IMR-90 (cell line): Measurements from ENCODE around the gene AKR1E2. TPM values are rescaled to one million over a fixed set of nuclear protein-coding genes. Genes with fewer than 3 reads are reported as not detected.

Experiments used
- ATAC-seq: fragments of 200-7000 bp; cut with Tn5 transposase; 2 replicates; pipeline ENCODE4 v1.9.1; 2020; ENCODE audit warnings: low read depth, mild to moderate bottlenecking, moderate library complexity
- BruUV-seq: library from RNA; stranded (reverse); fragments of 400-500 nt; replicated peaks from 2 replicates; lab custom pipeline; 2021; lab: Mats Ljungman, UMichigan
- CTCF ChIA-PET: fragments of 300-600 bp; formaldehyde crosslinking; extraction: SDS; loops from one replicate; lab custom pipeline; 2021; ENCODE audit warnings: antibody characterized with exemption; lab: Yijun Ruan, JAX
- POLR2A ChIA-PET: fragments of 300-600 bp; sonication (Branson Sonifier 250); formaldehyde crosslinking; loops from one replicate; lab custom pipeline; 2022; ENCODE audit warnings: antibody characterized with exemption; ENCODE audit not compliant: unreplicated experiment; lab: Charles Lee
- DNase-seq: peaks from one replicate; pipeline ENCODE4 v3.0.0; 2013
- H2AFZ ChIP-seq: replicated peaks from 2 replicates; pipeline ENCODE3; 2013; ENCODE audit warnings: low read length, mild to moderate bottlenecking; ENCODE audit not compliant: poor library complexity
- H2AK5ac ChIP-seq: 2 replicates; pipeline ENCODE4 v1.6.1; 2013; ENCODE audit warnings: low read depth, low read length, inconsistent platforms
- H2AK9ac ChIP-seq: replicated peaks from 2 replicates; pipeline ENCODE3; 2013; ENCODE audit warnings: mild to moderate bottlenecking, low read depth, low read length, moderate library complexity; ENCODE audit not compliant: poor library complexity
- H2BK120ac ChIP-seq: 2 replicates; pipeline ENCODE4 v1.6.1; 2013; ENCODE audit warnings: low read depth, low read length, inconsistent platforms
- H2BK15ac ChIP-seq: 3 replicates; pipeline ENCODE4 v1.6.1; 2013; ENCODE audit warnings: low read depth, low read length, inconsistent platforms
- H2BK20ac ChIP-seq: 2 replicates; pipeline ENCODE4 v1.6.1; 2013; ENCODE audit warnings: low read depth, mild to moderate bottlenecking, inconsistent platforms, low read length, moderate library complexity
- H2BK5ac ChIP-seq: 2 replicates; pipeline ENCODE4 v1.6.1; 2013; ENCODE audit warnings: mild to moderate bottlenecking, low read depth, low read length, inconsistent platforms; ENCODE audit not compliant: poor library complexity, severe bottlenecking
- H3K14ac ChIP-seq: replicated peaks from 2 replicates; pipeline ENCODE4 v1.6.1; 2013; ENCODE audit warnings: low read depth, low read length, inconsistent platforms
- H3K18ac ChIP-seq: 2 replicates; pipeline ENCODE4 v1.6.1; 2013; ENCODE audit warnings: low read depth, low read length, control low read depth
- H3K23ac ChIP-seq: 2 replicates; pipeline ENCODE4 v1.6.1; 2013; ENCODE audit warnings: low read depth, low read length, inconsistent platforms
- H3K27ac ChIP-seq: 2 replicates; pipeline ENCODE4 v1.5.1; 2013; ENCODE audit warnings: mild to moderate bottlenecking, control low read depth, low read length; ENCODE audit not compliant: insufficient read depth
- H3K27me3 ChIP-seq: 2 replicates; pipeline ENCODE4 v1.6.1; 2013; ENCODE audit warnings: low read length; ENCODE audit not compliant: control insufficient read depth, insufficient read depth
- H3K36me3 ChIP-seq: 2 replicates; pipeline ENCODE4 v1.6.1; 2013; ENCODE audit warnings: low read length, mixed read lengths; ENCODE audit not compliant: control insufficient read depth, insufficient read depth
- H3K4ac ChIP-seq: 2 replicates; pipeline ENCODE4 v1.6.1; 2013; ENCODE audit warnings: low read depth, low read length, inconsistent platforms
- H3K4me1 ChIP-seq: 2 replicates; pipeline ENCODE4 v1.6.1; 2013; ENCODE audit warnings: low read length, mixed read lengths; ENCODE audit not compliant: control insufficient read depth, insufficient read depth
- H3K4me2 ChIP-seq: 2 replicates; pipeline ENCODE4 v1.6.1; 2013; ENCODE audit warnings: low read depth, mild to moderate bottlenecking, control low read depth, low read length, moderate library complexity
- H3K4me3 ChIP-seq: 2 replicates; pipeline ENCODE4 v1.5.1; 2013; ENCODE audit warnings: low read depth, mild to moderate bottlenecking, control low read depth, low read length, moderate library complexity; ENCODE audit not compliant: insufficient read depth
- H3K56ac ChIP-seq: 2 replicates; pipeline ENCODE4 v1.6.1; 2013; ENCODE audit warnings: low read length, inconsistent platforms; ENCODE audit not compliant: insufficient read depth; ENCODE audit errors: extremely low read depth
- H3K79me1 ChIP-seq, 2 experiments: 2 replicates each; pipeline ENCODE4 v1.6.1; 2013; ENCODE audit warnings: low read length in 2 of 2, inconsistent platforms in 1 of 2, low read depth in 1 of 2
- H3K9ac ChIP-seq: 2 replicates; pipeline ENCODE4 v1.6.1; 2013; ENCODE audit warnings: low read depth, low read length, control low read depth
- H3K9me1 ChIP-seq: 2 replicates; pipeline ENCODE4 v1.6.1; 2013; ENCODE audit warnings: low read length, inconsistent platforms; ENCODE audit not compliant: insufficient read depth
- H3K9me3 ChIP-seq: 2 replicates; pipeline ENCODE4 v1.6.1; 2013; ENCODE audit warnings: low read length; ENCODE audit not compliant: control insufficient read depth, insufficient read depth
- H4K20me1 ChIP-seq: 2 replicates; pipeline ENCODE4 v1.6.1; 2013; ENCODE audit warnings: low read length, inconsistent platforms; ENCODE audit not compliant: insufficient read depth
- H4K5ac ChIP-seq: 2 replicates; pipeline ENCODE4 v1.6.1; 2013; ENCODE audit warnings: mild to moderate bottlenecking, low read depth, low read length, control low read depth
- H4K8ac ChIP-seq, 2 experiments: 2 replicates each; pipeline ENCODE4 v1.6.1; 2013; ENCODE audit warnings: low read depth in 2 of 2, low read length in 2 of 2, control low read depth in 1 of 2, inconsistent platforms in 1 of 2
- H4K91ac ChIP-seq: 2 replicates; pipeline ENCODE4 v1.6.1; 2013; ENCODE audit warnings: low read depth, low read length, inconsistent platforms; ENCODE audit not compliant: insufficient read depth
- BHLHE40 ChIP-seq: fragments of 150-350 bp; IDR thresholded peaks from 2 replicates; pipeline ENCODE4 v1.6.1; 2016; ENCODE audit warnings: mild to moderate bottlenecking, low read depth, low read length
- CHD1 ChIP-seq: IDR thresholded peaks from 2 replicates; pipeline ENCODE4 v1.6.1; 2012; ENCODE audit warnings: low read depth, low read length, improper control_type of control experiment
- WGBS, 2 experiments: methylation state at CpG; one replicate each; pipeline versions ENCODE4 v1.1.5 to v1.1.7; 2013; ENCODE audit warnings: missing lambda C conversion rate in 2 of 2; ENCODE audit not compliant: insufficient read length in 1 of 2; ENCODE audit errors: extremely low coverage in 2 of 2; 5-methylcytosine and 5-hydroxymethylcytosine counted together
- dilution Hi-C: fragments of 300-500 bp; cut with HindIII; formaldehyde crosslinking; loops from one replicate; pipeline ENCODE4 v1.14.3; 2018; ENCODE audit warnings: low sequenced_read_pairs; ENCODE audit not compliant: unreplicated experiment
- in situ Hi-C: fragments of 300-500 bp; cut with MboI; formaldehyde crosslinking; loops from 3 replicates; pipeline ENCODE4 v1.14.3; 2019; ENCODE audit warnings: low sequenced_read_pairs, inconsistent platforms, mixed read lengths
- intact Hi-C: fragments of 100-400 bp; cut with micrococcal nuclease; formaldehyde crosslinking; loops from 2 replicates; pipeline ENCODE4 v1.10.0; 2022
- polyA plus RNA-seq, 3 experiments: library from polyadenylated mRNA; depleted of rRNA; stranded (reverse); fragments of >200 nt; gene quantifications; 2 replicates each; pipeline ENCODE4 v1.2.3, GENCODE V29; 2012; ENCODE audit warnings: low replicate concordance in 1 of 3
- total RNA-seq: library from RNA; depleted of rRNA; stranded (reverse); fragments of >200 nt; gene quantifications from 2 replicates; pipeline ENCODE4 v1.2.3, GENCODE V29; 2012
- TF ChIP-seq, protein P1 (sequence below): fragments of 150-350 bp; IDR thresholded peaks from 2 replicates; pipeline ENCODE4 v1.6.1; 2016; ENCODE audit warnings: low read depth, mild to moderate bottlenecking, low read length, moderate library complexity, borderline replicate concordance

The AKR1E2 gene
- total and polyA plus RNA-seq, 2 of the 4 experiments (the other 2 are of a cell fraction) = 1.2 to 3.4 TPM

DNA sequence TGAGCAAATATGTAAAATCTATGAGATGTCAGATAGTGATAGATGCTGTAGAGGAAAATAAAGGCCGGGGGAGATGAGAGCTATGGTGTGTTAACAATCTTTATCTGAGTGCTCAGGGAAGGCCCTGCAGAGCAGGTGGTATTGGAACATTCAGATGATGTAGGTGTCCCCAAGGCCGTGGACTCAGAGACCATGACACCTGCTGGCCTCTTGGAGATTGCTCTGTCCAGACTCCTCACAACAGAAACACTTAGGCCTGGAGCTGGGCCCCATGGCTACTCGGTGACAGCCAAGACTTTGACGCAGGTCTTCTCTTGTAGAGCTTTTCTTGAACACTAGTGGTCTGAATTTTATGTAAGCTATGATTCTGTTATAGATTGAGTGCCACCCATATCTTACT is 13.3 kb downstream of the AKR1E2 start:
- Histone ChIP-seq H3K9ac (no peak overlapping the region), H3K27ac (no peak overlapping the region), H4K8ac (no peak overlapping the region), H3K4me1 (no peaks in the 10 kb centered on the region), H2BK5ac (no peak overlapping the region), H2BK20ac (no peak overlapping the region), H2AFZ (no peak overlapping the region), H3K36me3 (no peaks in the 10 kb centered on the region; the same call in 1 of the 2 replicates), H3K27me3 (no peaks in the 10 kb centered on the region), H4K5ac (no peak overlapping the region), H4K91ac (no peak overlapping the region), H3K9me3 (no peaks in the 10 kb centered on the region), H3K79me1 (no peaks in the 10 kb centered on the region), H4K20me1 (no peaks in the 10 kb centered on the region), H3K9me1 (peaks cover 9% of the 10 kb centered on the region; the same call in 1 of the 2 replicates), H3K14ac (no peak overlapping the region), H3K23ac (no peak overlapping the region), H2AK5ac (no peak overlapping the region), H3K18ac (no peak overlapping the region), H3K56ac (no peak overlapping the region), H3K4ac (no peak overlapping the region), H2BK15ac (no peak overlapping the region), H3K4me2 (no peak overlapping the region), H2BK120ac (no peak overlapping the region), H3K4me3 (no peak overlapping the region), H2AK9ac (no peak overlapping the region)
- in situ Hi-C loops = loop anchor here (25.0 kb wide), 2 partner anchors 773 to 1023 kb away; no protein-coding TSS in a partner anchor
- ATAC-seq (no peak), DNase-seq (no peak)
- 100% methylated on average over 1 of the region's 4 CpGs; no CpG with 5 or more reads in 1 of the 2 experiments for WGBS, 2 experiments
- CTCF ChIA-PET = interaction anchor here (1.5 kb wide), 1 partner anchor 24 kb away, joined by 4 read pairs; no protein-coding TSS in a partner anchor
- no TSS peak for BruUV-seq
- intact Hi-C loops = no loop called here
- dilution Hi-C loops = no loop called here
- POLR2A ChIA-PET = no interaction called here
- TF ChIP-seq, protein P1, sequence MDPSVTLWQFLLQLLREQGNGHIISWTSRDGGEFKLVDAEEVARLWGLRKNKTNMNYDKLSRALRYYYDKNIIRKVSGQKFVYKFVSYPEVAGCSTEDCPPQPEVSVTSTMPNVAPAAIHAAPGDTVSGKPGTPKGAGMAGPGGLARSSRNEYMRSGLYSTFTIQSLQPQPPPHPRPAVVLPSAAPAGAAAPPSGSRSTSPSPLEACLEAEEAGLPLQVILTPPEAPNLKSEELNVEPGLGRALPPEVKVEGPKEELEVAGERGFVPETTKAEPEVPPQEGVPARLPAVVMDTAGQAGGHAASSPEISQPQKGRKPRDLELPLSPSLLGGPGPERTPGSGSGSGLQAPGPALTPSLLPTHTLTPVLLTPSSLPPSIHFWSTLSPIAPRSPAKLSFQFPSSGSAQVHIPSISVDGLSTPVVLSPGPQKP = no peak
- no peak for TF ChIP-seq CHD1
- TF ChIP-seq BHLHE40 = no peak
